Embryonic facial prominence (tissue), 1 donor: ENCODE measurements around the gene SHROOM2.
"Not testable (repeated sequence)": the region's sequence is repeated elsewhere in the genome, so short reads cannot be mapped to it uniquely, and the experiment has no call there.

Source experiments
- DNase-seq: peaks from one replicate; pipeline ENCODE4 v3.0.0-alpha.2; 2016; ENCODE audit errors: extremely low spot score

SHROOM2 gene

GRCh38 chrX:9785944-9786797 is at the start of gene SHROOM2:
TSS of gene SHROOM2 (plus strand) at chrX:9786429. CDS start at chrX:9786546, 117 bp downstream.
- DNase-seq: no peak

GRCh38 chrX:9737363-9737762 is 48.9 kb upstream of the SHROOM2 start:
- no peak for DNase-seq

GRCh38 chrX:9738151-9738550 is 48.1 kb upstream of the SHROOM2 start:
- DNase-seq: no peak

- no peak for DNase-seq
Measured at GRCh38 chrX:9739130-9739529, 47.1 kb upstream of the SHROOM2 start.

GRCh38 chrX:9745417-9746115 is 40.7 kb upstream of the SHROOM2 start:
- DNase-seq: no peak

- no peak for DNase-seq
Measured at GRCh38 chrX:9746148-9746888, 39.9 kb upstream of the SHROOM2 start.

GRCh38 chrX:9747644-9748043 is 38.6 kb upstream of the SHROOM2 start:
- no peak for DNase-seq

- DNase-seq: no peak
Measured at GRCh38 chrX:9749146-9749692, 37.0 kb upstream of the SHROOM2 start.

GRCh38 chrX:9757366-9757765 is 28.9 kb upstream of the SHROOM2 start:
- no peak for DNase-seq

- no peak for DNase-seq
Measured at GRCh38 chrX:9758021-9758638, 28.1 kb upstream of the SHROOM2 start.

- no peak for DNase-seq
Measured at GRCh38 chrX:9759337-9759736, 26.9 kb upstream of the SHROOM2 start.

GRCh38 chrX:9765072-9765736 is 21.0 kb upstream of the SHROOM2 start:
- no peak for DNase-seq

GRCh38 chrX:9765737-9766097 is 20.5 kb upstream of the SHROOM2 start, which contains the start of gene GPR143:
TSS of gene GPR143 (minus strand) at chrX:9765847. CDS start at chrX:9765817, 30 bp downstream.
- no peak for DNase-seq

GRCh38 chrX:9767375-9767774 is 18.9 kb upstream of the SHROOM2 start:
- no peak for DNase-seq

GRCh38 chrX:9768321-9768839 is 17.8 kb upstream of the SHROOM2 start:
- not testable (repeated sequence) for DNase-seq

GRCh38 chrX:9770319-9770718 is 15.9 kb upstream of the SHROOM2 start:
- no peak for DNase-seq

- no peak for DNase-seq
Measured at GRCh38 chrX:9772943-9773342, 13.3 kb upstream of the SHROOM2 start.

- no peak for DNase-seq
Measured at GRCh38 chrX:9775930-9776329, 10.3 kb upstream of the SHROOM2 start.

- DNase-seq: no peak
Measured at GRCh38 chrX:9781941-9782340, 4.3 kb upstream of the SHROOM2 start.

GRCh38 chrX:9784332-9784731 is 1.9 kb upstream of the SHROOM2 start:
- DNase-seq: no peak
